HFFc6 (cell line): Measurements from ENCODE around the gene P2RX4. TPM values are rescaled to one million over a fixed set of nuclear protein-coding genes. Genes with fewer than 3 reads are reported as not detected.
A peak's percentile ranks its signal among the peaks of the same experiment; 100 is the strongest.
"Not testable (repeated sequence)": the region's sequence is repeated elsewhere in the genome, so short reads cannot be mapped to it uniquely, and the experiment has no call there.

ENCODE experiments used
- DNase-seq: peaks from one replicate; pipeline ENCODE4 v3.0.0-alpha.2; 2018
- H3K27ac Mint-ChIP-seq: 2 replicates; pipeline ENCODE4 v1.8.0; 2020; ENCODE audit warnings: mild to moderate bottlenecking, mixed read lengths
- H3K27me3 Mint-ChIP-seq: 2 replicates; pipeline ENCODE4 v1.8.0; 2021; ENCODE audit warnings: mild to moderate bottlenecking, moderate library complexity, mixed read lengths; ENCODE audit not compliant: insufficient read depth
- H3K36me3 Mint-ChIP-seq: 2 replicates; pipeline ENCODE4 v1.8.0; 2021; ENCODE audit warnings: low read depth, mixed read lengths
- H3K4me1 Mint-ChIP-seq: 2 replicates; pipeline ENCODE4 v1.8.0; 2020; ENCODE audit warnings: low read depth, mixed read lengths
- H3K4me3 Mint-ChIP-seq: 2 replicates; pipeline ENCODE4 v1.8.0; 2020; ENCODE audit warnings: mild to moderate bottlenecking, moderate library complexity, mixed read lengths
- H3K9me3 Mint-ChIP-seq: 2 replicates; pipeline ENCODE4 v1.8.0; 2020; ENCODE audit warnings: mild to moderate bottlenecking, mixed read lengths
- CTCF ChIP-seq: fragments of 200-600 bp; sonication (generic); IDR thresholded peaks from 2 replicates; pipeline ENCODE4 v1.5.0; 2021; ENCODE audit warnings: antibody characterized with exemption, mild to moderate bottlenecking
- total RNA-seq, 6 experiments: library from RNA; stranded (reverse); fragmentation: NEBNext Ultra II Directional; extraction: Animal tissue kit (Norgen Biotek cat#: 25700); gene quantifications; 2 replicates in 1 of 6; 3 replicates in 5 of 6; pipeline ENCODE4 v1.2.3, GENCODE V29; 2021

The P2RX4 gene
- total RNA-seq, 6 experiments from 2014 or later, result 7.7 to 13.0 (median 9.6) TPM

- no peak overlapping the region for H3K27ac Mint-ChIP-seq
- H3K4me1 Mint-ChIP-seq, result no peaks in the 10 kb centered on the region
- no peaks in the 10 kb centered on the region for H3K36me3 Mint-ChIP-seq
- H3K9me3 Mint-ChIP-seq, result no peaks in the 10 kb centered on the region
- peaks cover 3% of the 10 kb centered on the region; the same call in 1 of the 2 replicates for H3K27me3 Mint-ChIP-seq
- TF ChIP-seq CTCF, result peak; percentile 68
- peak; percentile 26 for DNase-seq
- H3K4me3 Mint-ChIP-seq, result no peak overlapping the region
Observed at GRCh38 chr12:121223292-121224285, 13.7 kb downstream of the P2RX4 start.

GRCh38 chr12:121224591-121224990, 14.7 kb downstream of the P2RX4 start:
- TF ChIP-seq CTCF, result no peak
- Mint-ChIP-seq H3K4me1 (no peaks in the 10 kb centered on the region; the same call in 1 of the 2 replicates), H3K9me3 (no peaks in the 10 kb centered on the region), H3K4me3 (no peak overlapping the region; the same call in 1 of the 2 replicates), H3K27me3 (no peaks in the 10 kb centered on the region), H3K36me3 (no peaks in the 10 kb centered on the region), H3K27ac (no peak overlapping the region)
- DNase-seq, result no peak

- Mint-ChIP-seq H3K4me3 (no peak overlapping the region), H3K4me1 (peaks cover 6% of the 10 kb centered on the region; the same call in 1 of the 2 replicates), H3K27me3 (no peaks in the 10 kb centered on the region), H3K9me3 (no peaks in the 10 kb centered on the region), H3K27ac (no peak overlapping the region), H3K36me3 (no peaks in the 10 kb centered on the region)
- TF ChIP-seq CTCF, result no peak
- DNase-seq, result no peak
Observed at GRCh38 chr12:121226399-121226798, 16.5 kb downstream of the P2RX4 start.

- not testable (repeated sequence) for H3K4me1 Mint-ChIP-seq, H3K27ac Mint-ChIP-seq, H3K27me3 Mint-ChIP-seq, H3K36me3 Mint-ChIP-seq, H3K4me3 Mint-ChIP-seq, DNase-seq, H3K9me3 Mint-ChIP-seq
Observed at GRCh38 chr12:121226871-121227270, 16.9 kb downstream of the P2RX4 start.

GRCh38 chr12:121227294-121227693, 17.4 kb downstream of the P2RX4 start:
- no peaks in the 10 kb centered on the region for H3K9me3 Mint-ChIP-seq
- H3K4me3 Mint-ChIP-seq, result no peak overlapping the region
- no peak for TF ChIP-seq CTCF
- peaks cover 6% of the 10 kb centered on the region; the same call in 1 of the 2 replicates for H3K4me1 Mint-ChIP-seq
- DNase-seq, result no peak
- no peaks in the 10 kb centered on the region for H3K27me3 Mint-ChIP-seq
- no peak overlapping the region for H3K27ac Mint-ChIP-seq
- H3K36me3 Mint-ChIP-seq, result no peaks in the 10 kb centered on the region
